Cardiac muscle cell (in vitro differentiated cells and primary cell): ENCODE results near the gene CLEC1B. TPM values are rescaled to one million over a fixed set of nuclear protein-coding genes. Genes with fewer than 3 reads are reported as not detected.

Source experiments
- DNase-seq, 2 donors: peaks; one replicate each; pipeline versions ENCODE4 v3.0.0 to v3.0.0-alpha.2; 2010 to 2017; ENCODE audit warnings: low read depth in 1 of 2, low spot score in 1 of 2
- H3K27ac ChIP-seq: fragments of 200-600 bp; sonication (generic); 2 replicates; pipeline ENCODE4 v1.5.1; 2016
- H3K27me3 ChIP-seq: fragments of 200-600 bp; sonication (generic); 2 replicates; pipeline ENCODE4 v1.6.0; 2016; ENCODE audit warnings: control low read depth
- H3K36me3 ChIP-seq: fragments of 200-600 bp; sonication (generic); 2 replicates; pipeline ENCODE4 v1.5.1; 2016; ENCODE audit warnings: control low read depth
- H3K4me1 ChIP-seq: fragments of 200-600 bp; sonication (generic); 2 replicates; pipeline ENCODE4 v1.8.1; 2017; ENCODE audit warnings: low read depth, mild to moderate bottlenecking, mixed run types
- H3K4me3 ChIP-seq: fragments of 200-600 bp; sonication (generic); 2 replicates; pipeline ENCODE4 v1.5.1; 2016; ENCODE audit warnings: mild to moderate bottlenecking
- H3K9me3 ChIP-seq: fragments of 200-600 bp; sonication (generic); 2 replicates; pipeline ENCODE4 v1.5.1; 2017; ENCODE audit warnings: low read depth, mild to moderate bottlenecking, control low read depth
- polyA plus RNA-seq: library from polyadenylated mRNA; unstranded; fragments of >200 nt; fragmentation: Nextera tagmentation; extraction: Ambion mirVana; gene quantifications from 2 replicates; pipeline ENCODE4 v1.2.1, GENCODE V29; 2016
- total RNA-seq: library from RNA; depleted of rRNA; stranded (reverse); fragments of >200 nt; gene quantifications from 2 replicates; pipeline ENCODE4 v1.2.3, GENCODE V29; 2016
- TF ChIP-seq, protein P1 (sequence below): IDR thresholded peaks from 2 replicates; pipeline ENCODE4 v1.5.1; 2012; ENCODE audit warnings: low read depth, mild to moderate bottlenecking, low read length

Gene CLEC1B
- total RNA-seq (0.95 and 1.2 TPM in 2 replicates), polyA plus RNA-seq (not detected in 2 replicates)

DNA sequence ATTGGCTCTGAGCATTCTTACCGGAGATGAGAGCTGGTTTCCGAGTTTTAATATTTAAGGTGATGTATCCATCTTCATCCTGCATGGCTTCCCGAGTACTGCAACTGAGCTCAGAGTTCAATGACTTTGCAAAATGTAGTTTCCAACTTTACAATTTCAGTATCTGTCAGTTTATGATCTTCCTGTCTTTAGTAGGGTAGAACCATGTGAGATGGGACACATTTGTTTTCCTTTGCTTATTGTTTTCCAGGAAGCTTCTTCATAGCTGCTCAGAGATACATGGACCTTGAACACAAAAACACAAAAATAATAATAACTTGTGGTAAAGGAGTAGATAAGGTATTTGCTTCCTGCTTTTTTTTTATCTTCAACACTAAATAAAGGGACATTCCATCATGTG, at the start of gene CLEC1B:
TSS of gene CLEC1B (minus strand) at position 106 of the 400 bp plus-strand sequence. CDS start at position 85, 21 bp downstream.
- no peak for DNase-seq
- H3K4me1 ChIP-seq, result no peaks in the 10 kb centered on the region
- H3K9me3 ChIP-seq, result no peaks in the 10 kb centered on the region
- H3K27me3 ChIP-seq, result no peaks in the 10 kb centered on the region
- TF ChIP-seq, protein P1, sequence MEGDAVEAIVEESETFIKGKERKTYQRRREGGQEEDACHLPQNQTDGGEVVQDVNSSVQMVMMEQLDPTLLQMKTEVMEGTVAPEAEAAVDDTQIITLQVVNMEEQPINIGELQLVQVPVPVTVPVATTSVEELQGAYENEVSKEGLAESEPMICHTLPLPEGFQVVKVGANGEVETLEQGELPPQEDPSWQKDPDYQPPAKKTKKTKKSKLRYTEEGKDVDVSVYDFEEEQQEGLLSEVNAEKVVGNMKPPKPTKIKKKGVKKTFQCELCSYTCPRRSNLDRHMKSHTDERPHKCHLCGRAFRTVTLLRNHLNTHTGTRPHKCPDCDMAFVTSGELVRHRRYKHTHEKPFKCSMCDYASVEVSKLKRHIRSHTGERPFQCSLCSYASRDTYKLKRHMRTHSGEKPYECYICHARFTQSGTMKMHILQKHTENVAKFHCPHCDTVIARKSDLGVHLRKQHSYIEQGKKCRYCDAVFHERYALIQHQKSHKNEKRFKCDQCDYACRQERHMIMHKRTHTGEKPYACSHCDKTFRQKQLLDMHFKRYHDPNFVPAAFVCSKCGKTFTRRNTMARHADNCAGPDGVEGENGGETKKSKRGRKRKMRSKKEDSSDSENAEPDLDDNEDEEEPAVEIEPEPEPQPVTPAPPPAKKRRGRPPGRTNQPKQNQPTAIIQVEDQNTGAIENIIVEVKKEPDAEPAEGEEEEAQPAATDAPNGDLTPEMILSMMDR, result no peak
- H3K4me3 ChIP-seq, result no peak within 1 kb of the TSS
- H3K27ac ChIP-seq, result no peak within 1 kb of the TSS
- no peaks in the 10 kb centered on the region for H3K36me3 ChIP-seq

DNA sequence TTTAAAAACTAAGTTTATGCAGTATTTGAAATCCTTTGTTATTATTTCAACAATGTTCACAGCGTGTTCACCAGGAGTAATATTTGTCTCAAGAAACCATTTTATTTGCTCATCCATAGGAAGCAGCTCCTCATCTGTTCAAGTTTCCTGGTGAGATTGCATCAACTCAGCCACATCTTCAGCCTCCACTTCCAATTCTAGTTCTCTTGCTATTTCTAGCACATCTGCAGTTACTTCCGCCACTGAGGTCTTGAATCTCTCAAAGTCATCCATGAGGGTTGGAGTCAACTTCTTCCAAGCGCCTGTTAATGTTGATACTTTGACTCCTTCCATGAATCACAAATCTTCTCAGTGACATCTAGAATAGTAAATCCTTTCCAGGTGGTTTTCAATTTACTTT, 49.6 kb upstream of the CLEC1B start:
- Histone ChIP-seq H3K27me3 (peaks cover 16% of the 10 kb centered on the region), H3K4me3 (no peak overlapping the region), H3K9me3 (no peaks in the 10 kb centered on the region), H3K36me3 (no peaks in the 10 kb centered on the region), H3K27ac (no peak overlapping the region), H3K4me1 (no peaks in the 10 kb centered on the region)
- no peak for DNase-seq
- TF ChIP-seq, protein P1, result no peak

DNA sequence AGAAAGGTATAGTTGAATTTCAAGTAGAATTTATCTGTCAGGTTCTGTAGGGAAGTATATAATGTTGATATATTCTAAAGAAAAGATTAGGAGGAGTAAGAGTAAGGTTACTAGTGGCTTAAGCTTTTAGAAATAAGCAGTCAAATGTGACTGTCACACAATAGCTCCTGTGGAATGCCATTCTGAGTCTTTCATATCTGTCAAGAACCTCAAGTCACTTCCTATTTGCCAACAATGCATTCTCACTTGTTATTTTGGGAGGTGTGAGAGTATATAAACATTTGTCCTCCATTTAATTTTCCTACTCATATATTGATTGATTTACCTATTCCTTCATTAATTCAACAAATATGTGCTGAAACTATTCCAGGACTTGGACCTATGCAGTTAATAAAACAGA, 43.2 kb upstream of the CLEC1B start:
- no peaks in the 10 kb centered on the region for H3K9me3 ChIP-seq
- H3K4me1 ChIP-seq, result no peaks in the 10 kb centered on the region
- peaks cover 24% of the 10 kb centered on the region for H3K27me3 ChIP-seq

DNA sequence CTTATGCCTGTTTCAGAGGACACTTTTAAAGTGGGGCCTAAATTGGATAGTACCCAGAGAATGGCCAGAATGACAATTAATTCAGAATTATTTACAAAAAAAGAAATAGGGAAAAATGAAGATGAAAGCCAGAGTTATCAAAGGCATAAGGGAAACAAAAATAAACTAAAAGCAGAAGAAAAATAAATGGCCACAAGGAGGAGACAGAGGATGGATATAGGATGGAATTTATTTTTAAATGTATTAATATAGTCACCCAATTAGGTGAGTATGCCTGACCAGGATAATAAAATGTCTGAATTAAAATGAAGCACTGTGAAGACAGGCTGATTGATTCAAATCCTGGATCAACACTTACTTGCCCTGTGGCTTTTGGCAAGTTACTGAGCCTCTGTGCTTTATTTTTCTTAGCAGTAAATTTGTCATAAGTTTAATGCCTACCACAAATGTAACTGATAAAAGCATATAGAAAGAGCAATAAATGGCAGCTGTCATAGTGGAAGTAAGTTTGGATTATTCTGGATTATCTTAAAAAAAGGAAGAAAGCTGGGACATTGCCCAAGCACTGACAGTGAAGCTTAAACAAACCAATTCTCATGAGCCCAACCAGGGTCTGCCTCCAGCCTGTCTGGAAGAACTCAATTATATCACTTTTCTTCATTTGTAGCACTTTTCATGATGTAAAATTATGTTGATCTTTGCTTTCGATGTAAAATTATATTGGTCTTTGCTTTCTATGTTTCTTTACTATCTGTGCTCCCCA, 35.0 kb upstream of the CLEC1B start:
- Histone ChIP-seq H3K36me3 (no peaks in the 10 kb centered on the region), H3K27ac (no peak overlapping the region), H3K9me3 (no peaks in the 10 kb centered on the region), H3K27me3 (no peaks in the 10 kb centered on the region), H3K4me3 (no peak overlapping the region), H3K4me1 (no peaks in the 10 kb centered on the region)
- peak in 1 of 2 donors; percentile 7 for DNase-seq
- TF ChIP-seq, protein P1, result no peak

More for the DNA sequence above, 43.2 kb upstream of the CLEC1B start:
- Histone ChIP-seq H3K27ac (no peak overlapping the region), H3K4me3 (no peak overlapping the region), H3K36me3 (no peaks in the 10 kb centered on the region)
- no peak for DNase-seq
- TF ChIP-seq, protein P1, result no peak

DNA sequence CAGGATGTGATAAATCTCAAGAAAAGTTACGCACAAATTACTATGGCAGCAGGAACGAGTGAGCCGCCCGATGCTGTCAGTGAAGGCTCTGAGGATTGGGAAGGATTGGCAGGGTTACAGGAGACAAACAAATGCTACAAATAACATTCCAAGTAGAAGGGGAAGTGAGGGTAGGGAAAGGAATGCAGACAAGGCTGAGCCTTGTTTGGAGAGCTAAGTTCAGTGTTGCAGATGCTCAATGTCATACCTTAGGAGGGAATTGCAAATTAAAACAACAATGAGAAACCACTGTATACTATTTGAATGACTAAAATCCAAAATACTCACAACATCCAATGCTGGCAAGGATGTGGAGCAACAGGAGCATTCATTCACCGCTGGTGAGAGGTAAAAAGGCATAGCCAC, 32.9 kb upstream of the CLEC1B start:
- Histone ChIP-seq H3K27ac (no peak overlapping the region), H3K4me3 (no peak overlapping the region), H3K27me3 (no peaks in the 10 kb centered on the region), H3K36me3 (no peaks in the 10 kb centered on the region), H3K4me1 (no peaks in the 10 kb centered on the region), H3K9me3 (no peaks in the 10 kb centered on the region)
- peak in 1 of 2 donors; percentile 66 for DNase-seq
- TF ChIP-seq, protein P1, result no peak
